ENCODE data around the gene TRIM25. TPM values are rescaled to one million over a fixed set of nuclear protein-coding genes. Genes with fewer than 3 reads are reported as not detected.

The TRIM25 gene
- total RNA-seq, 1 experiment from 2014 or later, result 135 TPM

GRCh38 chr17:56881685-56882295, 32.1 kb downstream of the TRIM25 start:
- H3K4me2 ChIP-seq (ENCODE audit: low read length), result no peak overlapping the region
- no peaks in the 10 kb centered on the region for H3K4me1 ChIP-seq (ENCODE audit: control insufficient read depth in 1 of 2, insufficient read depth in 2 of 2, low read length in 2 of 2)
- H3K36me3 ChIP-seq (ENCODE audit: control insufficient read depth in 1 of 2, insufficient read depth in 2 of 2, low read length in 2 of 2), result no peaks in the 10 kb centered on the region
- no peaks in the 10 kb centered on the region for H3K27me3 ChIP-seq (ENCODE audit: insufficient read depth, low read length)
- TF ChIP-seq MAX (IDR thresholded peaks at IDR 0.05) (no peak), EZH2phosphoT487 (IDR thresholded peaks at IDR 0.05; ENCODE audit: borderline replicate concordance) (no peak), SIN3A (IDR thresholded peaks at IDR 0.05; ENCODE audit: low read depth) (no peak)
- no peak overlapping the region for H3K27ac ChIP-seq (ENCODE audit: low read depth, low read length)
- H3K79me2 ChIP-seq (ENCODE audit: insufficient read depth, low read length), result no peaks in the 10 kb centered on the region
- H2AFZ ChIP-seq (ENCODE audit: low read depth, low read length, poor library complexity, severe bottlenecking), result no peak overlapping the region
- POLR2A ChIA-PET, result no interaction called here
- RAD21 ChIA-PET (ENCODE audit: low non-redundant PET in 1 of 2, low total read pairs in 2 of 2, uncharacterized antibody in 2 of 2, unreplicated experiment in 2 of 2), result no interaction called here
- CTCF ChIA-PET, result no interaction called here
- no peak overlapping the region for H3K9ac ChIP-seq (ENCODE audit: low read length)
- H3K4me3 ChIP-seq (replicated peaks in 1 of 2; ENCODE audit: low read depth in 1 of 2, low read length in 2 of 2), result no peak overlapping the region
- no TSS peak for BruUV-seq (replicated peaks)
- H4K20me1 ChIP-seq (ENCODE audit: insufficient read depth), result no peaks in the 10 kb centered on the region
- ATAC-seq (no peak), DNase-seq (ENCODE audit: low read depth, low spot score) (no peak)
- no peaks in the 10 kb centered on the region for H3K9me2 ChIP-seq (ENCODE audit: insufficient read depth)
- intact Hi-C loops (cut with micrococcal nuclease), result no loop called here
- 0 out of 4 replicates have a peak, but pooled peaks cover 0 to under 1% of the 10 kb centered on the region in 2 experiments for H3K9me3 ChIP-seq (ENCODE audit: control insufficient read depth in 1 of 2, insufficient read depth in 1 of 2, low read depth in 1 of 2, low read length in 2 of 2)

- CTCF ChIA-PET, result no interaction called here
- RAD21 ChIA-PET (ENCODE audit: low non-redundant PET in 1 of 2, low total read pairs in 2 of 2, uncharacterized antibody in 2 of 2, unreplicated experiment in 2 of 2), result no interaction called here
- intact Hi-C loops (cut with micrococcal nuclease), result no loop called here
Measured at GRCh38 chr17:56880571-56880970, 33.3 kb downstream of the TRIM25 start.

More at GRCh38 chr17:56880571-56880970, 33.3 kb downstream of the TRIM25 start:
- H3K9ac ChIP-seq (ENCODE audit: low read length), result no peak overlapping the region
- POLR2A ChIA-PET, result no interaction called here
- H3K27ac ChIP-seq (ENCODE audit: low read depth, low read length), result no peak overlapping the region
- H3K4me2 ChIP-seq (ENCODE audit: low read length), result no peak overlapping the region
- BruUV-seq (replicated peaks), result no TSS peak
- TF ChIP-seq JUND (IDR thresholded peaks at IDR 0.05) (no peak), CBX3 (IDR thresholded peaks at IDR 0.05; ENCODE audit: low read depth) (no peak), SRF (IDR thresholded peaks at IDR 0.05; ENCODE audit: low read depth) (no peak), TCF7L2 (IDR thresholded peaks at IDR 0.05; ENCODE audit: borderline replicate concordance, extremely low read depth, insufficient read depth, insufficient read length) (no peak), EGR1 (IDR thresholded peaks at IDR 0.05; ENCODE audit: low read depth) (no peak), ZBTB33 (IDR thresholded peaks at IDR 0.05; ENCODE audit: extremely low read depth, insufficient replicate concordance, low read length) (no peak), CEBPB (IDR thresholded peaks at IDR 0.05; ENCODE audit: low read depth) (no peak), POLR2A (IDR thresholded peaks at IDR 0.05; ENCODE audit: borderline replicate concordance, extremely low read depth, insufficient read depth, insufficient read length) (no peak), RAD21 (IDR thresholded peaks at IDR 0.05; ENCODE audit: low read depth) (no peak), FOSL1 (IDR thresholded peaks at IDR 0.05; ENCODE audit: low read depth) (no peak), POLR2AphosphoS5 (IDR thresholded peaks at IDR 0.05; ENCODE audit: low read depth, low read length) (no peak), ELF1 (IDR thresholded peaks at IDR 0.05; ENCODE audit: borderline replicate concordance, low read depth) (no peak), ATF3 (IDR thresholded peaks at IDR 0.05) (no peak), SP1 (IDR thresholded peaks at IDR 0.05; ENCODE audit: low read depth) (no peak), ZNF274 (IDR thresholded peaks at IDR 0.05; ENCODE audit: low read depth, low read length) (no peak)
- no peaks in the 10 kb centered on the region for H3K36me3 ChIP-seq (ENCODE audit: control insufficient read depth in 1 of 2, insufficient read depth in 2 of 2, low read length in 2 of 2)
- H3K4me3 ChIP-seq (replicated peaks in 1 of 2; ENCODE audit: low read depth in 1 of 2, low read length in 2 of 2), result no peak overlapping the region
- H2AFZ ChIP-seq (ENCODE audit: low read depth, low read length, poor library complexity, severe bottlenecking), result no peak overlapping the region
- no peaks in the 10 kb centered on the region for H3K79me2 ChIP-seq (ENCODE audit: insufficient read depth, low read length)
- no peaks in the 10 kb centered on the region for H3K9me3 ChIP-seq (ENCODE audit: control insufficient read depth in 1 of 2, insufficient read depth in 1 of 2, low read depth in 1 of 2, low read length in 2 of 2)
- DNase-seq (ENCODE audit: low read depth, low spot score), result no peak
- no peaks in the 10 kb centered on the region for H3K4me1 ChIP-seq (ENCODE audit: control insufficient read depth in 1 of 2, insufficient read depth in 2 of 2, low read length in 2 of 2)
- no peaks in the 10 kb centered on the region for H3K27me3 ChIP-seq (ENCODE audit: insufficient read depth, low read length)
- H3K9me2 ChIP-seq (ENCODE audit: insufficient read depth), result no peaks in the 10 kb centered on the region
- no peak for ATAC-seq
- H4K20me1 ChIP-seq (ENCODE audit: insufficient read depth), result no peaks in the 10 kb centered on the region

Data from HCT116 (cell line).